Neuronal stem cell (in vitro differentiated cells): Measurements from ENCODE around the gene MET.
A peak's percentile ranks its signal among the peaks of the same experiment; 100 is the strongest.

Experiments used
- DNase-seq: peaks from one replicate; pipeline ENCODE4 v3.0.0-alpha.2; 2013; ENCODE audit warnings: low spot score
- H2AFZ ChIP-seq: one replicate; pipeline ENCODE4 v1.6.1; 2013; ENCODE audit warnings: mild to moderate bottlenecking, low read length, inconsistent platforms
- H2AK5ac ChIP-seq: 2 replicates; pipeline ENCODE4 v1.6.1; 2013; ENCODE audit warnings: low read depth, mild to moderate bottlenecking, inconsistent platforms, low read length, moderate library complexity, mixed read lengths
- H2BK120ac ChIP-seq: 2 replicates; pipeline ENCODE4 v1.6.1; 2013; ENCODE audit warnings: low read depth, mild to moderate bottlenecking, inconsistent platforms, low read length, moderate library complexity, mixed read lengths
- H2BK12ac ChIP-seq: one replicate; pipeline ENCODE4 v1.6.1; 2013; ENCODE audit warnings: low read length, inconsistent platforms
- H2BK15ac ChIP-seq: 2 replicates; pipeline ENCODE4 v1.6.1; 2013; ENCODE audit warnings: mild to moderate bottlenecking, low read length, inconsistent platforms, mixed read lengths
- H2BK5ac ChIP-seq: one replicate; pipeline ENCODE4 v1.6.1; 2013; ENCODE audit warnings: inconsistent platforms, mild to moderate bottlenecking, low read length, moderate library complexity
- H3K14ac ChIP-seq: one replicate; pipeline ENCODE4 v1.6.1; 2013; ENCODE audit warnings: low read length, inconsistent platforms
- H3K18ac ChIP-seq: 2 replicates; pipeline ENCODE4 v1.6.1; 2013; ENCODE audit warnings: low read length, inconsistent platforms
- H3K23ac ChIP-seq: 2 replicates; pipeline ENCODE4 v1.6.1; 2013; ENCODE audit warnings: low read depth, mild to moderate bottlenecking, mixed read lengths, low read length, inconsistent platforms; ENCODE audit not compliant: poor library complexity
- H3K27ac ChIP-seq: replicated peaks from 3 replicates; pipeline ENCODE4 v1.5.1; 2013; ENCODE audit warnings: low read length, inconsistent platforms
- H3K27me3 ChIP-seq, 3 experiments: 2 replicates each; pipeline ENCODE4 v1.6.1; 2013; ENCODE audit warnings: low read length in 3 of 3, mild to moderate bottlenecking in 2 of 3, inconsistent platforms in 1 of 3, low read depth in 1 of 3, mixed read lengths in 1 of 3, moderate library complexity in 1 of 3; ENCODE audit not compliant: control insufficient read depth in 3 of 3, insufficient read depth in 3 of 3
- H3K36me3 ChIP-seq, 2 donors: replicated peaks in 1 of 2; 2 replicates each; pipeline ENCODE4 v1.6.1; 2013; ENCODE audit warnings: low read length in 2 of 2; ENCODE audit not compliant: control insufficient read depth in 2 of 2, insufficient read depth in 2 of 2
- H3K4ac ChIP-seq: 2 replicates; pipeline ENCODE4 v1.6.1; 2013; ENCODE audit warnings: inconsistent platforms, mild to moderate bottlenecking, low read length, moderate library complexity
- H3K4me1 ChIP-seq, 2 donors: 1 replicate in 1 of 2; 2 replicates in 1 of 2; pipeline ENCODE4 v1.6.1; 2013; ENCODE audit warnings: low read length in 2 of 2, low read depth in 1 of 2; ENCODE audit not compliant: control insufficient read depth in 2 of 2, insufficient read depth in 1 of 2
- H3K4me2 ChIP-seq: one replicate; pipeline ENCODE4 v1.6.1; 2013; ENCODE audit warnings: mild to moderate bottlenecking, low read length, inconsistent platforms; ENCODE audit not compliant: insufficient read depth, poor library complexity, severe bottlenecking
- H3K4me3 ChIP-seq, 2 donors: 2 replicates each; pipeline ENCODE4 v1.5.1; 2013; ENCODE audit warnings: low read length in 2 of 2, mild to moderate bottlenecking in 2 of 2, inconsistent platforms in 1 of 2, moderate library complexity in 1 of 2
- H3K79me1 ChIP-seq: one replicate; pipeline ENCODE4 v1.6.1; 2013; ENCODE audit warnings: low read depth, mild to moderate bottlenecking, inconsistent platforms, low read length, moderate library complexity
- H3K9ac ChIP-seq: one replicate; pipeline ENCODE4 v1.6.1; 2013; ENCODE audit warnings: mild to moderate bottlenecking, low read depth, low read length, inconsistent platforms; ENCODE audit not compliant: poor library complexity
- H3K9me3 ChIP-seq, 2 donors: replicated peaks in 1 of 2; 2 replicates each; pipeline versions ENCODE3 to v1.6.1; 2013; ENCODE audit warnings: low read length in 2 of 2, mild to moderate bottlenecking in 2 of 2, inconsistent platforms in 1 of 2, low read depth in 1 of 2, mixed read lengths in 1 of 2, moderate library complexity in 1 of 2; ENCODE audit not compliant: control insufficient read depth in 2 of 2, insufficient read depth in 1 of 2
- H4K8ac ChIP-seq: one replicate; pipeline ENCODE4 v1.6.1; 2013; ENCODE audit warnings: low read depth, mild to moderate bottlenecking, inconsistent platforms, low read length, moderate library complexity
- H4K91ac ChIP-seq: one replicate; pipeline ENCODE4 v1.6.1; 2013; ENCODE audit warnings: low read length, low read depth, mild to moderate bottlenecking, inconsistent platforms; ENCODE audit not compliant: poor library complexity
- WGBS, 2 donors: extraction: QIAGEN DNeasy Blood & Tissue Kit; methylation state at CpG; one replicate each; pipeline ENCODE4 v1.1.7; 2013; ENCODE audit warnings: missing lambda C conversion rate in 2 of 2, mixed read lengths in 1 of 2; ENCODE audit not compliant: insufficient read length in 2 of 2, insufficient replicate concordance in 1 of 2; ENCODE audit errors: extremely low coverage in 2 of 2; 5-methylcytosine and 5-hydroxymethylcytosine counted together

MET gene

GRCh38 chr7:116807011-116807560 lies 135.1 kb downstream of the MET start:
- H2BK5ac ChIP-seq, result no peak overlapping the region
- WGBS, 2 donors, result no CpG with 5 or more reads among the region's 3 CpGs

DNA sequence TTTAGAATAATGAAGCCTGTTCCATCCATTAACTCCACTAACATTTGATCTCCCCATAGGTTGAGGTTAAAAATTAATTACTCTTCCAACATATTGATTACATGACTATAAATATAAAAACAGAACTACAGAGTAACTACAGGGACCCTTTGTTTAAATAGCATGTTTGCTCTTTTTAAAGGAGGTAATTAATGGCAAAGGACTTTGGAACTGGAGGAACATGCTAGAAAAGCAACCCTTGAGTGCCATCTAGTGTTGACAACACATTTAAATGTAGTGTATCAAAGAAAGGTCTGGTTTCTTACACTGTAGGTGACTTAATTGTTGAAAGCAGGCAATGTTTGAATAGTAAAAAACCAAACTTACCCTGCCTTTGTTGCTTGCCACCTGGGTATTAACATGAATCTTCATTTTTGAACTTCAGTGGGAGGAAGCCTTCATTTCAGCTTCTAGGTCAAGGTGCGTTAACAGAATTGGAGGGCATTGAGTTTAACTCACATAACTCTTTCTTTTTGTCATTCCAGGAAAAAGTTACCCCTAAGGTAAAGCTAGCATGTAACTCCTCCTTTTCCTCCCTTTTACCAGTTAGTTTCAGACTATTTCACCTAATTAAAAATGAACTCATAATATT lies 137.8 kb downstream of the MET start:
- Histone ChIP-seq H2BK5ac (no peak overlapping the region), H3K27ac (no peak overlapping the region), H4K91ac (no peak overlapping the region), H3K4me2 (no peak overlapping the region), H3K9me3 (no peaks in the 10 kb centered on the region), H3K23ac (no peak overlapping the region), H2AFZ (no peak overlapping the region), H3K27me3 (no peaks in the 10 kb centered on the region), H3K4ac (no peak overlapping the region), H3K36me3 (no peaks in the 10 kb centered on the region), H2BK120ac (no peak overlapping the region), H2BK12ac (no peak overlapping the region), H2BK15ac (no peak overlapping the region), H3K18ac (no peak overlapping the region), H3K14ac (no peak overlapping the region), H2AK5ac (no peak overlapping the region), H3K4me3 (no peak overlapping the region), H3K9ac (no peak overlapping the region), H4K8ac (no peak overlapping the region), H3K4me1 (peaks cover 0 to 1% of the 10 kb centered on the region in 2 donors), H3K79me1 (no peaks in the 10 kb centered on the region)
- DNase-seq, result peak; percentile 48
- WGBS, 2 donors, result no CpG with 5 or more reads among the region's 1 CpG

More at GRCh38 chr7:116807011-116807560, 135.1 kb downstream of the MET start:
- Histone ChIP-seq H2BK120ac (no peak overlapping the region), H3K27me3 (no peaks in the 10 kb centered on the region), H3K4me1 (peaks cover 0 to 4% of the 10 kb centered on the region in 2 donors), H3K79me1 (no peaks in the 10 kb centered on the region), H3K36me3 (no peaks in the 10 kb centered on the region), H3K9ac (no peak overlapping the region), H3K4me3 (no peak overlapping the region), H2BK15ac (no peak overlapping the region), H2BK12ac (no peak overlapping the region), H4K8ac (no peak overlapping the region), H3K9me3 (no peaks in the 10 kb centered on the region), H3K4me2 (no peak overlapping the region), H2AFZ (no peak overlapping the region), H4K91ac (no peak overlapping the region), H2AK5ac (no peak overlapping the region), H3K18ac (no peak overlapping the region), H3K14ac (no peak overlapping the region), H3K27ac (no peak overlapping the region), H3K4ac (no peak overlapping the region), H3K23ac (no peak overlapping the region)
- no peak for DNase-seq

- DNase-seq, result no peak
- H3K14ac ChIP-seq, result no peak overlapping the region
- H3K27me3 ChIP-seq, result no peaks in the 10 kb centered on the region
- no peaks in the 10 kb centered on the region for H3K36me3 ChIP-seq
- no peak overlapping the region for H2AFZ ChIP-seq
- H3K4me2 ChIP-seq, result no peak overlapping the region
- no CpG with 5 or more reads among the region's 6 CpGs for WGBS, 2 donors
- no peak overlapping the region for H2BK120ac ChIP-seq
- H3K4me3 ChIP-seq, result no peak overlapping the region
- H3K23ac ChIP-seq, result no peak overlapping the region
- H4K8ac ChIP-seq, result no peak overlapping the region
- H3K4ac ChIP-seq, result no peak overlapping the region
- no peaks in the 10 kb centered on the region for H3K9me3 ChIP-seq
- no peak overlapping the region for H2AK5ac ChIP-seq
- no peak overlapping the region for H4K91ac ChIP-seq
- no peak overlapping the region for H3K9ac ChIP-seq
- no peak overlapping the region for H2BK12ac ChIP-seq
- H2BK15ac ChIP-seq, result no peak overlapping the region
- H3K27ac ChIP-seq, result no peak overlapping the region
- H3K18ac ChIP-seq, result no peak overlapping the region
- H3K4me1 ChIP-seq, result peaks cover 0 to 1% of the 10 kb centered on the region in 2 donors
- no peak overlapping the region for H2BK5ac ChIP-seq
- no peaks in the 10 kb centered on the region for H3K79me1 ChIP-seq
Measured at GRCh38 chr7:116810267-116811116, 138.5 kb downstream of the MET start.

- Histone ChIP-seq H3K4me1 (no peaks in the 10 kb centered on the region), H3K4me3 (no peak overlapping the region), H2AK5ac (no peak overlapping the region), H3K4ac (no peak overlapping the region), H2BK120ac (no peak overlapping the region), H3K79me1 (no peaks in the 10 kb centered on the region), H3K27me3 (no peaks in the 10 kb centered on the region), H2BK5ac (no peak overlapping the region), H3K27ac (no peak overlapping the region), H2AFZ (no peak overlapping the region), H3K9ac (no peak overlapping the region), H4K91ac (no peak overlapping the region), H3K23ac (no peak overlapping the region), H3K14ac (no peak overlapping the region), H2BK12ac (no peak overlapping the region), H3K9me3 (no peaks in the 10 kb centered on the region), H3K18ac (no peak overlapping the region), H3K4me2 (no peak overlapping the region), H4K8ac (no peak overlapping the region), H3K36me3 (no peaks in the 10 kb centered on the region), H2BK15ac (no peak overlapping the region)
- no peak for DNase-seq
- no CpG with 5 or more reads among the region's 3 CpGs for WGBS, 2 donors
Measured at GRCh38 chr7:116811768-116812167, 139.8 kb downstream of the MET start.
